C4-2B (cell line): Measurements from ENCODE around the gene ZNF14.

Source experiments
- H3K27ac ChIP-seq: fragments of 450-650 bp; 2 replicates; pipeline ENCODE4 v1.5.1; 2017
- ZFX ChIP-seq: fragments of 450-650 bp; IDR thresholded peaks from 2 replicates; pipeline ENCODE4 v1.6.1; 2017
- TF ChIP-seq, protein P1 (sequence below): fragments of 450-650 bp; conservative IDR thresholded peaks from 2 replicates; pipeline ENCODE4 v1.5.1; 2017; ENCODE audit warnings: mild to moderate bottlenecking

The ZNF14 gene

DNA sequence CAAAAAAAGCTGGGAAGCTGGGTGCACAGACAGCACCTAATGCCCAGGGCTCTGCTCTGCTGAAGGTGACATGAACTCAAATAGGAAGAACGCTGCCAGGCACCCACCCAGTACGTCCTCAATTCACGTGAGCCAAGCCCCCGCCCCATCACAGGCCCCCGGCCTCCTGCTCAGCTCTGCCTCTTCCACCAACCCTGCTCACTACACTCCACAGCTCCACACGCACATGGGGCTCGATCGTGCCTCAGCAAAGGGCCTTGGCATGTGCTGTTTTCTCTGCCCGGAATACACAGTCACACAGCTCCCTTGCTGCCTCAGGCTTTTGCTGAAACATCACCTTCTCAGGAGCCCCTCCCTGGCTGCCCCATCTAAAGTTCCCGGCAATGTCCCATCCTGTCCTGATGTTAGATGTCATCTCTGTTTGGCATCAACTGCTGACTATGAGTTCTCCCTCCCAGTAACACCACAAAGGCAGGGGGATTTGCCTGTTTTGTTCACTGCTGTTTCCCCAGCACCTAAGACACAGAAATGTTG is 71.7 kb downstream of the ZNF14 start:
- H3K27ac ChIP-seq: no peak overlapping the region
- TF ChIP-seq, protein P1, sequence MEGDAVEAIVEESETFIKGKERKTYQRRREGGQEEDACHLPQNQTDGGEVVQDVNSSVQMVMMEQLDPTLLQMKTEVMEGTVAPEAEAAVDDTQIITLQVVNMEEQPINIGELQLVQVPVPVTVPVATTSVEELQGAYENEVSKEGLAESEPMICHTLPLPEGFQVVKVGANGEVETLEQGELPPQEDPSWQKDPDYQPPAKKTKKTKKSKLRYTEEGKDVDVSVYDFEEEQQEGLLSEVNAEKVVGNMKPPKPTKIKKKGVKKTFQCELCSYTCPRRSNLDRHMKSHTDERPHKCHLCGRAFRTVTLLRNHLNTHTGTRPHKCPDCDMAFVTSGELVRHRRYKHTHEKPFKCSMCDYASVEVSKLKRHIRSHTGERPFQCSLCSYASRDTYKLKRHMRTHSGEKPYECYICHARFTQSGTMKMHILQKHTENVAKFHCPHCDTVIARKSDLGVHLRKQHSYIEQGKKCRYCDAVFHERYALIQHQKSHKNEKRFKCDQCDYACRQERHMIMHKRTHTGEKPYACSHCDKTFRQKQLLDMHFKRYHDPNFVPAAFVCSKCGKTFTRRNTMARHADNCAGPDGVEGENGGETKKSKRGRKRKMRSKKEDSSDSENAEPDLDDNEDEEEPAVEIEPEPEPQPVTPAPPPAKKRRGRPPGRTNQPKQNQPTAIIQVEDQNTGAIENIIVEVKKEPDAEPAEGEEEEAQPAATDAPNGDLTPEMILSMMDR: no peak
- no peak for TF ChIP-seq ZFX
